ENCODE measurements around the gene PPWD1. TPM values are rescaled to one million over a fixed set of nuclear protein-coding genes. Genes with fewer than 3 reads are reported as not detected.

The PPWD1 gene
- polyA plus RNA-seq, 1 experiment = 14.1 TPM

- ChIA-PET CTCF (no interaction called here), POLR2A (no interaction called here)
- no peak for TF ChIP-seq CTCF (IDR thresholded peaks at IDR 0.05; ENCODE audit: low read depth, low read length)
- Histone ChIP-seq H3K4me3 (ENCODE audit: low read depth, low read length) (no peak overlapping the region), H3K9me3 (ENCODE audit: control insufficient read depth, insufficient read depth, low read length) (no peaks in the 10 kb centered on the region), H3K27ac (ENCODE audit: low read depth, low read length) (no peak overlapping the region), H3K27me3 (ENCODE audit: control insufficient read depth, insufficient read depth, low read length) (no peaks in the 10 kb centered on the region)
- no peak for DNase-seq (ENCODE audit: low read depth, low spot score)
Measured at GRCh38 chr5:65555287-65555686, 7.8 kb upstream of the PPWD1 start.

- no peak for DNase-seq (ENCODE audit: low read depth, low spot score)
- POLR2A ChIA-PET = no interaction called here
- Histone ChIP-seq H3K27ac (ENCODE audit: low read depth, low read length) (no peak overlapping the region), H3K9me3 (ENCODE audit: control insufficient read depth, insufficient read depth, low read length) (no peaks in the 10 kb centered on the region), H3K27me3 (ENCODE audit: control insufficient read depth, insufficient read depth, low read length) (no peaks in the 10 kb centered on the region), H3K4me3 (ENCODE audit: low read depth, low read length) (no peak overlapping the region)
- no peak for TF ChIP-seq CTCF (IDR thresholded peaks at IDR 0.05; ENCODE audit: low read depth, low read length)
- CTCF ChIA-PET = no interaction called here
Measured at GRCh38 chr5:65556181-65556580, 6.9 kb upstream of the PPWD1 start.

GRCh38 chr5:65556718-65557117 is 6.4 kb upstream of the PPWD1 start:
- no peak overlapping the region for H3K4me3 ChIP-seq (ENCODE audit: low read depth, low read length)
- ChIA-PET POLR2A (no interaction called here), CTCF (no interaction called here)
- TF ChIP-seq CTCF (IDR thresholded peaks at IDR 0.05; ENCODE audit: low read depth, low read length) = no peak
- no peak for DNase-seq (ENCODE audit: low read depth, low spot score)
- H3K27me3 ChIP-seq (ENCODE audit: control insufficient read depth, insufficient read depth, low read length) = no peaks in the 10 kb centered on the region
- H3K27ac ChIP-seq (ENCODE audit: low read depth, low read length) = no peak overlapping the region
- no peaks in the 10 kb centered on the region for H3K9me3 ChIP-seq (ENCODE audit: control insufficient read depth, insufficient read depth, low read length)

GRCh38 chr5:65563777-65564176 is 681 bp downstream of the PPWD1 start:
- Histone ChIP-seq H3K27ac (ENCODE audit: low read depth, low read length) (peak overlapping the region; percentile 93), H3K27me3 (ENCODE audit: control insufficient read depth, insufficient read depth, low read length) (no peaks in the 10 kb centered on the region), H3K4me3 (ENCODE audit: low read depth, low read length) (peak overlapping the region; percentile 96), H3K9me3 (ENCODE audit: control insufficient read depth, insufficient read depth, low read length) (no peaks in the 10 kb centered on the region)
- CTCF ChIA-PET = interaction anchor here (0.6 to 1.5 kb wide), 2 partner anchors 18 to 56 kb away, joined by 3 to 6 read pairs; no protein-coding TSS in a partner anchor
- no peak for DNase-seq (ENCODE audit: low read depth, low spot score)
- TF ChIP-seq CTCF (IDR thresholded peaks at IDR 0.05; ENCODE audit: low read depth, low read length) = no peak
- POLR2A ChIA-PET = no interaction called here

GRCh38 chr5:65566505-65566904 is 3.4 kb downstream of the PPWD1 start:
- Histone ChIP-seq H3K4me3 (ENCODE audit: low read depth, low read length) (no peak overlapping the region), H3K9me3 (ENCODE audit: control insufficient read depth, insufficient read depth, low read length) (no peaks in the 10 kb centered on the region), H3K27me3 (ENCODE audit: control insufficient read depth, insufficient read depth, low read length) (no peaks in the 10 kb centered on the region), H3K27ac (ENCODE audit: low read depth, low read length) (no peak overlapping the region)
- TF ChIP-seq CTCF (IDR thresholded peaks at IDR 0.05; ENCODE audit: low read depth, low read length) = no peak
- POLR2A ChIA-PET = no interaction called here
- CTCF ChIA-PET = no interaction called here
- no peak for DNase-seq (ENCODE audit: low read depth, low spot score)

Measured in AG04450 (cell line).